Measurements from ENCODE around the gene HDAC11.

HDAC11 gene

DNA sequence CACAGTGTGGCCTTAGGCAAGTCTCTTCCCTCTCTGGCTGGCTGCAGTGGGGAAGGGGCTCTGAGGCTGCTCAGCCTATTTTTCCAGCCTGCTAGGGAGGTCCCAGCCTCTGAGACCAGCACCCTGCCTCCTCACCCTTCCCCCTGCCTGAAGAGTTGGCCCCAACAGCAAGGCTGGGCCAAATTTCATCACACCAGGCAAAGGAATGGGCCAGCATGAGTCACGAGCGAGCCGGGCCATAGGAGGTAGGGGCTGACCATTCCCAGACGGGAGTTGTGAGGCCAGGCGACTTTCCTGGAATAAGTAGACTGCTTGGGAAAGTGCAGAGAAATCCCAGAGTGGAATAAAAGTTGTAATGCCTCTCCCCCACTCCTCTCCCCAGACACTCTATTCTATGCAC lies 63.1 kb downstream of the HDAC11 start:
- peak; percentile 92 for DNase-seq (ENCODE audit: low read depth)

DNA sequence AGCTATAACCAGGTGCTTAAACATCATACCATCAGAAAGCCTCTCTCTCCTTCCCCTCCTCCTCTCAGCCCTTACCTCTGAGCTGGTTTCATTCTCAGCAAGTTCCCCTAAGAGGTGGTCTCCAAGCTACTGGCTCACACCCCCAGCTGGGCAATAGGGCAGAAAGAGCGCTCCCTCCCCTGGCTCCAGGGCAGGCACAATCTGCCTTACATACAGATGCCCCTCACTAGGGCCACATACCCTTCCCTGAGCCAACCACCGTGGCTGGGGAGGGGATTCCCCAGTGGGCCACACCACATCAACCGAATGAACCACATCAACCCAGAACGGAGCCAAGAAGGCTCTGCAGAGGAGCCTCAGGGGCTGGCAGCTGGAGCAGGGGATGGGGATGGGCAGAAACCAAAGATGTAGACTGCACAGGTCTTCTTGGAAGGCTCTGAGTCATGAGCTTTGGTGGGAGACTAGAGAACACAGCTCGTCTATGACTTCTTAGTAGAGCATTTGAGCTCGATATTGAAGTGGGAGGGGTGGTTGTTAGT lies 64.3 kb downstream of the HDAC11 start:
- peak; percentile 85 for DNase-seq (ENCODE audit: low read depth)

DNA sequence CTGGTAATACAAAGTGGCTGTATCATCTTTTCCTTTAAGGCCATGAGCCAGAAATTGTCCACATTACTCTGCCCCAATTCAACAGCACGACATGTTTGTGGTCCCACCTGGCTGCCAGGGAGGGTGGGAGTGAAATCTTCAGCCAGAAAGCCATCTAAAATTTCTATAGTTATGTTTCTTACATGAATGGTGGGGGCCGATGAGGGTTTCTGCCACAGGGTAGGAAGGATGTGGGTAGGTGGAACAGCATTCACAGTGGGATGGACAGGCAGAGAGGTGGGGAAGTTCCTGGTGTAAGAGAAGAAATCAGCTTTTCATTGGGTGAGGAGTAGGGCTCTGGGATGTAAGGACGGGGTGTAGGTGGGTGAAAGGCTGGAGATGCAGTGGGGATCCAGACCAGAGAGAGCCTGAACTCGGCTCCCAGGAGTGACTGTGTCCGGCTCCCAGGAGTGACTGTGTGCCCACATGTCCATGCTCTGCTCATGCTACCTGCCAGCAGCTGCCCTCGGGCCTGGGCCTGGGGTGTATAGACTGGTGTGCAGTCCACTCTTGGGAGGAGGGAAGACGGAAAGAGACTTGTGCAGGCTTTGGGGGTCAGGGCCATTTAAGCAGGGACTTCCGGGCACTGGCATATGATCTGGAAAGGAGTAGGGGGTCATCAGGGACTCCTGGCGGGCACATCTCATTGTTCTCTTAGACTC lies 65.0 kb downstream of the HDAC11 start:
- no peak for DNase-seq (ENCODE audit: low read depth)

DNA sequence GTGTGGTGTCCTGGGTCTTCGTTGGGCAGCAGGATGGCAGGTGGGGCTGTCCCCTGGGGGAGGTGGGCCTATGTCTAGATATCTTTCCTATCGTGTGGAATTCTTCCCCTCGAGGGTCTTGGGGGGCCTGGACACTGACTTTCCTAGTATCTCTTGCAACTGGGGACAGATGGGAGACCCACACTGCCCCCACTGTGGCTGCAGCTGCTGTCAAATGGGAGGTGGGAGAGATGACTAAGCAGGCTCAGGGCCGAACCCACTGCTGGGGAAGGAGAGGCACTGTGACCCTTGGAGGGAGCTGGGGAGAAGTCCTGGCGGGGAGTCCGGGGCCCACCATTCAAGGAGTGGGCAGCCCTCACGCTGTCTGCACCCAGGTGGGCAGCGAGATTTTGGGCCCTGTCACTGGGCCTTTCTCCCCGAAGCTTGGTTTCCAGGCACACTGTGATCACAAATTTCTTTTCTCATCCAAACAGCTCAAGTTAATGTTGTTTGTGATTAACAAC lies 65.9 kb downstream of the HDAC11 start:
- DNase-seq (ENCODE audit: low read depth) = no peak

DNA sequence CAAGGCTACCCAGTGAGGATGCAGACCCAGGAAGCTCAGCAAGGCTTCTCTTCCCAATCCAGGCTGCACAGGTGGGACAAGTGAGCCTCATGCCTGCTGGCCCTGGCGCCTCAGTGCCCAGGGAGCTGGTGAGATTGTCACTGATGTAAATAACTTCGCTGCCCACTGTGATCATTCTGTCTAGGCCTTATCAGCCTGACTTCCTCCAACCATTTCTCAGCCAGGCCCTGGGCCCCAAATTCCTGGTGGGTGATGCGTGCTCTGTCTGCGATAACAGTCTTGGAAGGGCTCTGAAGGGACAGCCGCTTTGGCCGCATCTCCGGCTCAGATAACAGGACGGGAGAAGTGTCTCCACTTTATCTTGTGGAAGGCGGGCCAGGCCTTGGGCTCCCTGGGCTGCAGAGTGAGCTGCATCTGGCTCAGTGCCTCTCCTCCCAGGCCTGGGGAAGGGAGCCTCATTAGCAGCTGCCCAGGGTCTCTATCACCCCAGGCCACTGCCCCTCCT lies 66.6 kb downstream of the HDAC11 start:
- DNase-seq (ENCODE audit: low read depth) = no peak

DNA sequence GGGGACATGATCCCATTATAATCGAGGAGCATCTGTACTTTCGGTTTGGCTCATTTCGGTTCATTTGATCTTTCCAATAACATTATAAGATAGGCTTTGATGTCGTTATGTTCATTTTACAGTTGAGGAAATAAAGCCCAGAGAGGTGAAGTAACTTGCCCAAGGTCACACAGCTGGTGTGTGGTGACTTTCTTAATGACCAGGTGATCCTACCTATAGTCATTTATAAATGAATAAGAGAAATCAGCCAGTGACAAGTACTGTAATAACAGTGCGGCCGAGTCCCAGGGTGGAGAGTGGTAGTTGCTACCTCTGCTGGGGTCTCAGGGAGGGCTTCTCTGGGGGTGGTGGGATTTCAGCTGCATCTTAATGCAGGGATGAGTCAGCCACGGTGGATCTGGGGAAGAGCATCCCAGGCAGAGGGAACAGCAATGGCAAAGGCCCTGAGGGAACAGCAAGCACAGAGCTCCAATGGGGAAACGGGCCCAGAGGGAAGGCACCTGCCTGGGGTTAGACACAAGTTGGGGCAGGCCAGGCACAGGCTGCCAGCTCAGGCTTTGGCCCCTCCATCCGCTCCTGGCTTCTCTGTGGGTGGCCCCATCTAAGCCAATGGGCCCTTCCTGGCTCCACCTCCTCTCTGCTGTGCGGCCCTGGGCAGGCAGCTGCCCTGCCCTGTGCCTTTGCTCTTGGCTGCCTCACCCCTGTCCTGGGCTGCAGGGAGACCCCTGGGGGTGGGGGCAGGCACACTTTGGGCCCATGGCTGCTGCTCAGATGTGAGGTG lies 67.7 kb downstream of the HDAC11 start:
- DNase-seq (ENCODE audit: low read depth) = no peak

DNA sequence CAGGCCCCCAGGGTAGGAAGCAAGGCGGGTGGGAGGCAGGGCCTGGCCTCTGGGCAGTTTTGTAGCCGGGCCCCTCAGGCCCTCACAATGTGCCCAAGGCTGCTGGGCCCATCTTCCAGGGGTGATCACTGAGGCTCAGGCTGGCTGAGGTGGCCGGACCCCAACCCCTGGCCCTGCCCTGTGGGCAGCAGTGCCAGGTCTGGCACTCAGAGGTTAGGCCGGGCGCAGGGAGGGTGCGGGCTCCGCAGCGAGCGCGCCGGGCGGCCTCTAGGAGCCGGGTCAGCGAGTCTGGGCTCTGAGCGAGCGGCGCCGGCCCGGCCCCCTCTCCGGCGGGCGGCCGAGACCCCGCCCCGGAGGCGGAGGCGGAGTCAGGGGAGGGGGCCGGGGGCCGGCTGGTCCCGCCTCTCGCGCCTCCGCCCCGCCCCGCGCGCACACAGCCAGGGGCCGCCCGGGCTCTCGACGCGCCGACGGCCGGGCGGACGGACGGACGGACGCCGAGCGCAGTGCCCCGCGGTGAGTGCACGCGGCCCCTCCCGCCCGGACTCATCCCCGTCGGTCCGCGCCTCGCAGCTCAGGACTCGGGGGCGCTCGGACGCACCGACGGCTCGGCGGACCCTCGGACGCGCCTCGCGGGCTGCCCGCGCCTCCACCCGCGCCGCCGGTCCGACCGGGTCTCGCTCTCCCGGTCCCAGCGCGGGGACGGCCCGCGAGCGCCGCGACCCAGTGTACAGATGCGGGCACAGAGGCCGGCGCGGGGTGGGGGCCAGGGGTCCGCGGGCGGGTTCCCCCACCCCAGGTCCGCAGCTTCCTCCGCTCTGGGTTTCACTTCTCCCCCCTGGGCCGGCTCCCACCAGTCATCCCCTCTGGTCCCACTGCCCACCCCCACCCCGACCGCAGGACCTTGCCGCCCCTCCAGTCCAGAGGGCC lies 68.9 kb downstream of the HDAC11 start, which contains the start of gene FBLN2:
FBLN2 (plus strand) TSS at position 430 of the 927 bp plus-strand sequence. CDS start 21,231 bp downstream, outside the sequence.
- DNase-seq (ENCODE audit: low read depth) = no peak

DNA sequence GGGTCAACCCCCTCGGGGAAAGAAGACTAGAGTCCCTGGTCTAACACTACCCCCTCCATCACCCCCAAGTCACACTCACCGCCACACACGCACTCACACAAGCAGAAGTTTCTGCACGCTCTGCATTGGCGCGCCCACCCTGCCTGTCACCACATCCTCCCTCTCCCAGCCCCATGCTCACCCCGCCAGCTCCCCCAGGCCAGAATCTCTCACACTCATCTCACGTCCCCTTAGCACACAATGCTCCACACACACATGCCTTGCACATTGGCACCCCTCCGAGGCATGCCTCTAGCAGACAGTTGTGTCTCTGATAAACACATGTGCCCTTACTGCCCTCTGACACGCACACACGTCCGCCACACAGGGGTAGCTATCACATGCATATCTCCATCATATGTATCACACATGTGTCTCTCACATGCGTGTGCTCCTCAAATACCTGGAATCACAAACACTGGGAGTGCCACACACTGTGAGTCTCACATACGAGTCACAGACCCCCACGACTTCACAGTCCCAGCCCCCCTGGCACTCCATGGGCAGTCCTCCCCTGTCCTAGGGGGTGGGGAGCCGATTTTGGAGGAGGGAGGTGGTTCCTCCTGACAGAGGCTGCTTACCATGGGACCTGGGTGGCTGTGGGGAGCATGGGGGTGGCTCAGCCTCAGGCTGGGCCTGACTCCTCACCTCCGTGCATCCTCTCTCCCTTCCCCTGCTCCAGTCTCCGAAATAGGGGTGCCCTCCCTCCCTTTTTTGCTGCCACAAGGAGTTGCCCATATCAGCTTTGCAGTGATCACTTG lies 69.7 kb downstream of the HDAC11 start:
- DNase-seq (ENCODE audit: low read depth) = no peak

DNA sequence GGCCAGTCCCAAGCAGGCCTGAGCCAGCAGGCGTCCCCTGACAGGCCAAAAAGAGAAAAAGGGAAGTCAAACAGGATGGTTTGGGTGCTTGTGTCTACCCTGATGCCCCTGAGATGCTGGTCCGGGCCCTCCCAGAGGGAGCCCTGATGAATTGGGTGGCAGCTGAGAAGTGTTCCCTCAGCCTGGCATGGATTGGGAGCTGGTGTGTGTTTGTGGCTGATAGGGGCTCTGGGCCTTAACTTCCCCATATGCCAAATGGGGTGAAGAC lies 70.3 kb downstream of the HDAC11 start:
- no peak for DNase-seq (ENCODE audit: low read depth)

DNA sequence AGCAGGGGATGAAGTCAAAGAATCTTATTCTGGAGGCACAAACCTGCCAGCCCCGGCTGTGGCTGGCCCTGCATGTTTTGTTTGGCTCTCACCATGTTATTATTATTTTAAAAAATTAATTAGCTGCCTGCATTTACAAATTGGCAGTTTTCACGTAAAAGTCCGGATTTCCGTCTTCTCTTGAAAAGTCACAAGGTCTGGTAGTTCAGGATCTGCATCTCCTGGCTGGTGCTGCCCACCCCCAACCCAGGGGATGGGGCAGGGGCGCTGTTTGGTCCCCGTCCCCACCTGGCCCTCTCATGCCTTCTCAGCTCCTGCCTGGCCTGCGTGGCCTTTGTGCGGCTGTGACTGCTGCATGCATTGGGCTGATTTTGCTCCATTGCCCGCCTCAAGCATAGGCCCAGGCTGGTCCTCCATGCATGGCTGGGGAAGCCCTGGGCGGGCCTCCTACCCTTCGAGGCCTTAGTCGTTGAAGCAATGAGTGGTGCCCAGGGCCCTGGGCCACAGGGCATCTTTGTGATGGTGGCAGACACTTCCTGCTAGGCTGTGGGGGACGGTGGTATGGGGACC lies 70.8 kb downstream of the HDAC11 start:
- no peak for DNase-seq (ENCODE audit: low read depth)

DNA sequence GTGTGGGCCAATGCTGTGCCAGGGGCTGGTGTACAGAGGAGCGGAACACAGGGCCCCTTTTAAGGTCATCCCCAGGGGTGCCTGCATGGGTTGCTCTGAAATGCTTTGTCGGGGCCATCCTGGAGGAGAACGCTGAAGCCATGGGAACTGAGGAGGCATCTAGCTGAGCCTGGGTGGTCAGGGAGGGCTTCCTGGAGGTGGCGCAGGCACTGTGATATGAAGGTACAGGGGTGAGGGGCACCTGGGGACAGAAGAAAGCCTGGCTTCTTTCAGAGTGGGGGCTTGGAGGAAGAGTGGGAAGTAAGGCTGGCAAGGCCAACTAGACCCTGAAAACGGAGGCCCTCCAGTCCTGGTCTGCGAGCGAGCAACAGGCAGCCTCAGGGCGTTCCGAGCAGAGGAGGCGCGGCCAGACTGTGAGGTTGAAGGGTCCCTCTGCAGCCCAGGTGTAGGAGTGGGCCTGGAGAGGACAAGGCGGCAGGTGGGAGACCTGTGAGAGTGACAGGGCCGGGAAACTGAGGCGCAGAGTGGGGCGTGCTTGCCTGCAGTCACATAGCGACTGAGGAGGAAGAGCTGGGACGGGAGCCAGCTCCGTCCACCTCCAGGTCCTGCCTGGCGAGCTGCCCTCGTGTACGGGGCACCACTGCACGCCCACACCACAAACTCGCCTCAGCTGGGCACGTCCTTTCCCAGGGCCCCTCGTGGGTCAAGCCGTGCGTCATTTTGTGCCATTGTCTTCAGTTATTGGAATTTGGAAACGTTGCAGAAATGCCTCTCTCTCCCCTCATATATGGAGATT lies 72.9 kb downstream of the HDAC11 start:
- no peak for DNase-seq (ENCODE audit: low read depth)

DNA sequence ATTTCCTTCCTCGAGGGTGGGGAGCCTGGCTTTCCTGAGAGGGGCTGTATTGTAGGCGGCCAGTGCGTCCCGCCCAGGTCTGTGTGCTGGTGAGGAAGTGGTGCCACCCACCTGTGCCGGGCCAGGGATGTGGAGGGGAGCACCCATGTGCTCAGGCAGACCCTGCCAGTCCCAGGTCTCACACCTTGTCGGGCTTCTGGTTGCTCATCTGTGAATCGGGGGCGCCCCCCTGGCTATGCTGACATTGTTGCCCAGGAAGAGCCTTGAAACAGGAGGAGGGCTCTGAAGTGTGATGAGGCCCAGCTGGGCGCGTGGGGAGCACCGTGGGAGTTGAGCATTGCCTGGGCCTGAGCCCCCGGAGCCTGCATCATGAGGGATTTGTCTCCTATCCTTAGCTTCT lies 73.6 kb downstream of the HDAC11 start:
- DNase-seq (ENCODE audit: low read depth) = no peak

DNA sequence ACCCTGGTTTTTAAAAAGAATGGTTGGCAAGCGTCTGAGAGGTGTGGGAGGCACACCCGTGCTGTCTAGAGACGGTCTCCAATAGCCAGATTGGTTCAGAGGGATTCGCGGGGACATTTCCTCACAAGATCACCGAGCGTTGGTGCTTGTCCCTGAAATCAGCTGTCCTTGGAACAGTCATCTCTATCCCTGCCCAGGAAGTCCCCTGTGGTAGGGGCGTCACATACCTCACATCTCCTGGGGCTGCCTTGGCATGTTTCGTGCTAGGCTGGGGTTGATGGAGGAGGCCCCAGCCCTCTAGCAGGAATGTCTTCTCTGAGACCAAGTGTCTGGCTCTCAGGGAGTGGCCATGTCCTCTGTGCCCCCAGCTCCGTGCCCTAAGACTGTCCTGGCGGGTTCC lies 75.6 kb downstream of the HDAC11 start:
- DNase-seq (ENCODE audit: low read depth) = no peak
